Stimulated activated CD4-positive, alpha-beta T cell treated with anti-CD3 and anti-CD28 coated beads, Interleukin-4, amount 100 ng/mL, for 24 hours (primary cell): ENCODE results near the gene CPA1.
"Not testable (repeated sequence)": the region's sequence is repeated elsewhere in the genome, so short reads cannot be mapped to it uniquely, and the experiment has no call there.

Experiments
- DNase-seq: peaks from one replicate; pipeline ENCODE4 v3.0.0-alpha.2; 2020

The CPA1 gene

GRCh38 chr7:130374507-130374906, 5.8 kb upstream of the CPA1 start:
- DNase-seq: no peak

- DNase-seq: not testable (repeated sequence)
Measured at GRCh38 chr7:130376461-130376860, 3.8 kb upstream of the CPA1 start.

DNA sequence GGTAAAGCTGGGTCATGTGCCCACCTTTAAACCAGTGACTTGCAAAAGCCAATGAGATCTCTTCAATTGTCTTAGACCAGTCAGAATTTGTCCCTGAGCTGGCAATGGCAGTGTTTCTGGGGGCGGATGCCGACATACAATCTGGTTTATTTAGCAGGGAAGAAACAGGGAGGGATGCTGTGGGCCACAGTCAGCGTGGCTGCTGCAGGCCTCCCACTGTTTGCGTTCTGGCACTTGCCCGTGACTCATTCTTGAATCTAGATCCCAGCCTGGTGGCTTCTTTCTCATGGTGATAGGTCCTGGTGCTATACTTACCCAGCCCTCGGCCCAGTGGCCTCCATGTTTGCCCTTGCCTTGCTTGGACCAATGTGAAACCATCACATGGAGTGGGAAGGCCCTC, 3.1 kb upstream of the CPA1 start:
- no peak for DNase-seq

DNA sequence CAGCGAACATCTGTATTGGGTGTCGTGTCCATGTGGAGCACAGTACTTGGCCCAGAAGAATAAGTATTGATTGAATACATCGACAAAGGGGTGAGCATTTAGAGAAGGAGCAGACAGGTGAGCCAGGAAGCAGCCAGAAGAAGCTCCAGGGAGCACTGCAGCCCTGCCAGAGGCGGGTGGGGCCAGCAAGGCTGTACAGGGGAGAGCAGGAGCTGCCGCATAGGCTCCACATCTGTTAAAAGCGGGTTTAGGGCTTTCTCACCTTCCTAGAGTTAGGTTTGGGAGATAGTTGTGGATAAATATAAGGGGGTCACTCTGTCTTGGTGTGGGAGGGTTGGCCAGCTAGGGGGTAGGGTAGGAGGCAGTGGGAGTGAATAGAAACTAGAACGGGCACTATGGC, 1.3 kb upstream of the CPA1 start:
- no peak for DNase-seq

GRCh38 chr7:130379532-130379920, 768 bp upstream of the CPA1 start:
- no peak for DNase-seq

DNA sequence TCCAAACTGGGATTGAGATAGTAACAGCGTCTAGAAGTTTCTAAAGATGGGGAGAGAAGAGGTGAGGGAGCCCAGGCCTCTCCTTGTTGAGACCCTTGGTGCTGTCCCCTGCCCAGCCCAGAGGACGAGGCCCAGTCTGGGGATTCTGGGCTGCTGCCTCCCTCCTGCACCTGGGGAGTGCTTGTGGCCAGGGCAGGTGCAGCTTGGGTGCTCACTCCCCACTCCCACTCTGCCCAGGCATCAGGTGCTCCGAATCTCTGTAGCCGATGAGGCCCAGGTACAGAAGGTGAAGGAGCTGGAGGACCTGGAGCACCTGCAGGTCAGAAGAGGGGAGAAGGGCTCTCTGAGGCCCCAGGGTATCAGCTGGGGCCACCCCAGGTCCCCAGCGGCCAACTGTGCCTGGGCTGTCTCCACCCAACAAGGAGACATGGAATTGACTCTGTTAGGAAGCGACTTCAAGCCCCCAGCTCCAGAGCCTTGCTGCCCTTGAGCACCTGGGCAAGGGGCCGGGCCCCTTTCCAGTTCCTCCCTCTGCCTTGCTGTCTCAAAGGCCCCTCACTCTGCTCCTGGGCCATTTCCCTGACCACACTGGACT, 664 bp downstream of the CPA1 start:
- no peak for DNase-seq

- DNase-seq: no peak
Measured at GRCh38 chr7:130381468-130382312, 1.4 kb downstream of the CPA1 start.

- DNase-seq: no peak
Measured at GRCh38 chr7:130383187-130383980, 3.1 kb downstream of the CPA1 start.

- no peak for DNase-seq
Measured at GRCh38 chr7:130384371-130384801, 4.1 kb downstream of the CPA1 start.

DNA sequence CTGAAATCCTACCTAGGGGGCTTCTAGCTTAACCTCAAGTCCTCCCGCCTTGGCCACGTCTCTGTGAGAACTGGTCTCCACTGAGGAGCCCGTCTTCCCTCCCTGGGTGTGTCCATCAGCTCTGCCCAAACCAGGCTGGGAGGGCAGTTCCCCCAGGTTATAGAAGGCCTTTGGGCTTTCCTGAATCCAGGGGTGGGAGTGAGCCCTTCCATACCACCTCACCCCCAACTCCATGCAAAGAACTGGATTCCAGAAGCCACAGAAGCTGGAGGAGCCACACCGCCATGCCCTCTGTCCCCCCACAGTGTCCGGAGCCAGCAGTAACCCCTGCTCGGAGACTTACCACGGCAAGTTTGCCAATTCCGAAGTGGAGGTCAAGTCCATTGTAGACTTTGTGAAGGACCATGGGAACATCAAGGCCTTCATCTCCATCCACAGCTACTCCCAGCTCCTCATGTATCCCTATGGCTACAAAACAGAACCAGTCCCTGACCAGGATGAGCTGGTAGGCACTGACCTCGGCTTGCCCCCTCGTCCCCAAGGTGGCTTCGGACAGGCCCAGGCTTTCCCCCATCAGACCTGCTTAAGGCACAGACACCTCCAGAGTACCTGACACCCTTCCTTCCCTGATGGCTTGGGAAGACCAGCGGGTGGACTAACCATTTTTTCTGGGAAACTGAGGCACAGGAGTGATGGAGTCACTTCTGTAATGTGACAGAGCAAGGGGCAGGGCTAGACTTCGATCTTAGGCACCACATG, 4.7 kb downstream of the CPA1 start:
- no peak for DNase-seq

GRCh38 chr7:130385600-130386066, 5.3 kb downstream of the CPA1 start:
- no peak for DNase-seq

GRCh38 chr7:130386876-130387275, 6.6 kb downstream of the CPA1 start:
- no peak for DNase-seq

DNA sequence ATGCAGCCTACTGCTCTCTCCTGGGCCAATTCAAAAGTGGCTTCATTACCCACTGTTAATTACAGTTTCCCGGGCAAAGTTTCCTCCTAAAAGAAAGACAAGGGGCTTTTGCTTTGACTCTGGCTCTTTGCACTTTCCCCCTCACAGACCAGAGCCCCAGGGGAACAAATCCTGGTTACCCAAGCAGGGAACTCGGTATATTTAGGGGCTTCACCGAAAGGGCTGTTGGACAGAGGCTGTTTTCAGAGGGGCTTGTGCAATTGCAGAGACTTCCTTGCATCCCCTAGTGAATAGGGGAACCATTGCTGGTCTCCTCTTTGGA, 7.0 kb downstream of the CPA1 start:
- DNase-seq: no peak

DNA sequence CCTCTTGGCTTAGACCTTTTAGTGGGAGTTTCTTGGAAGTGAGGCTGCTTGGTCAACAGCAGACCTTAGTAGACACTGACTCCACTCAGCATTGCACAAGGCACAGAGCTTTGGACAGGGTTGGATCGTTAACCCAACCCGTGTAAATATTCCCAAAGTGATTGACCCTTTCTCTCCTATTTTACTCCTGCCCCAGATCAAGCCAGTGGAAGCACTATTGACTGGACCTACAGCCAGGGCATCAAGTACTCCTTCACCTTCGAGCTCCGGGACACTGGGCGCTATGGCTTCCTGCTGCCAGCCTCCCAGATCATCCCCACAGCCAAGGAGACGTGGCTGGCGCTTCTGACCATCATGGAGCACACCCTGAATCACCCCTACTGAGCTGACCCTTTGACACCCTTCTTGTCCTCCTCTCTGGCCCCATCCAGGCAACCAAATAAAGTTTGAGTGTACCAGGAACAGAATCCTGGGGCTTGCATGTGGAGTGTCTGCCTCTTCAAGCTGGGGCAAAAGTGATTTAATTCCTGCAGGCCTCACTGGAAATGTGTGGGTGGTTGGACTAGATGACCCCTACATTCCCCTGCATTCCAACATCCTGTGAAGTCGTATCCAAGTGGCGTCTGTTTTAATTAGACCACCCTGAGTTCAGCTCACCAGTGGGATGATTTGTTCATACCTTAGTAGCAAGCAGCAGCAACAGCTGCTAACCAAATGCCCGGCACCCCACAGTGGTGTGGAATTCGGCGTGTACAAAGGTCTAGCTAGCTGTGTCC, 7.5 kb downstream of the CPA1 start:
- DNase-seq: no peak

DNA sequence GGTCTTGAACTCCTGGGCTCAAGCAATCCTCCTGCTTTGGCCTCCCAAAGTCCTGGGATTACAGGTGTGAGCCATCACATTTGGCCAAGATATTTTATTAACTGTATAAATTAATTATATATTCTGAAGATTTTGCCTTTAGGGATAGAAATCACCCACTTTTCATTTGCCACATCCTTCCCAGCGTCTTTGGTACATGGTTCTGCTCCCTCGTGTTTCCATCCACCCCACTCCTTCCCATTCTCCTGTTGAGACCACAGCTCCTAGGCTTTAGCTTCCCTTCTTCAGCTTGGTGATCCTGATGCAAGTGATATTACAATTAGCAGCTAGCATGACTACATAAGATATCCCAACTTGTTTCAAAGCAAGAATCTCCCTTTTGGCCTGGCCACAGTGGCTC, 8.4 kb downstream of the CPA1 start:
- DNase-seq: no peak

DNA sequence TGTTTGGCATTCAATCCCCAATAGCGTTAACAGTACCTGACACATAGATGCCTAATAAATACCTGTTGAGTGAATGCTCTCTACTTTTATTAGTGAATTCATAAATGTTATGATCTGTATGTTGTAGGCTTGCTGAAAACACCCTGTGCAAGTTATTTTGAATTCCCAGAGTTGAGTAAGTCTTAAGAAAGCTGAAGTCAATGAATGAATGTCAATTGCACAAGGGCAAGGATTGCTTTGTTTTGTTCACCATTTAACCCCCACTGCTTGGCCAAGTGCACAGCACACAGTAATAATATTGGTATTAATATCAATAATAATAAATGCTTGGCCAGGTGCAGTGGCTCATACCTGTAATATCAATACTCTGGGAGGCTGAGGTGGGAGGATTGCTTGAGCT, 10.2 kb downstream of the CPA1 start:
- DNase-seq: no peak

DNA sequence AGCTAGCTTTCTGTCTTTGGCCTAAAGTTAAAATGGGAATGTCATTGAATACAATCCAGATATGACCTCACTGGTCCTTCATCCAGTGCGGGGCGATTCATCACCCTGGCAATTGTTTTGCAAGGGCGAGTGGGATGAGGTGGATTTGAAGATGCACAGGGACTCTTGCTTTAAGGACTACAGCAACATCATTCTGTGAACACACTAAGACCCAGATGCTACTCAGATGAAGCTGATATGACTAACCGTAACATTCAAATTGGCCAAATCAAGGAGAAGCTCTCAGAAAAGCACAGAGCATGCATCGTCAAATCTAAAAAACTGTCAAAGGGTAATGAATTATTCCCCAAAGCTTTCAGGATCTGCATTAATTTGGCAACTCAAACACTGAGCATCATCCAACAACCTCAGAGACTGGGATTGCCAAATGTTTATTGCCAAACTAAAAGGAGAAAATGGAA, 12.8 kb downstream of the CPA1 start:
- no peak for DNase-seq

- DNase-seq: no peak
Measured at GRCh38 chr7:130393841-130394411, 13.6 kb downstream of the CPA1 start.

DNA sequence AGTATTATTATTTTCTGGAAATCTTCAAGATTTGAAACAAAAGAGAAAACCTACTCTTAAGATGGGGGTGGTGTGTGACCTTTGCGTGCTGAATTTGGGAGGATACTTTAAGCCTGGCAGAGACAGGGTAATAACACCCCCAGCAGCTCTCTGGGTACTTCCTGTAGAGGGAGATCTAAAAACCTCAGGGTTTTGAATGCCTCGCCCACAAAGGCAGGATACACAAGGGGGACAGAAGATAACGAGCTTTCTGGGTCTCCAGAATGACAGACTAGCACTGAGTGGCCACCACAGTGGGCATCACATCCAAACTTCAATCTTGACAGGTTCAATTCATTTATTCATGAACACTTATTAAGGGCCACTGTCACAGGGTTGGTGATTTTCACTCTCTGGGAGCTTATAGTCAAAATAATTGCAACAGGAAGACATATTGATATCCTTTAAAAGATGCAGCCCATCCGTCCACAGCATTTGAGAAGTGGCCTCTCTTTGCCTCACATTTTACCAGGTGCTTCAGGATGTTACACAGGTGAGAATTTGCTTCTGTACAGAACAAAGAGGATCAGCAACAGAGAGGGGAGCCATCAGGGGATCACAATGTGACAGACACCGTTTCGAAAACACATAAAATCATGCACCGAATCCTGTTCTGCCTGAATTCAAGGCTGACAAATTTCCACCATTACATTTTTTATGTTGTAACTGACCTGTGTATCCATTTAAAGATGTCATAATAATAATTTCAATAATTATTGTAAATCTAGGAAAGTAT, 14.3 kb downstream of the CPA1 start:
- no peak for DNase-seq

DNA sequence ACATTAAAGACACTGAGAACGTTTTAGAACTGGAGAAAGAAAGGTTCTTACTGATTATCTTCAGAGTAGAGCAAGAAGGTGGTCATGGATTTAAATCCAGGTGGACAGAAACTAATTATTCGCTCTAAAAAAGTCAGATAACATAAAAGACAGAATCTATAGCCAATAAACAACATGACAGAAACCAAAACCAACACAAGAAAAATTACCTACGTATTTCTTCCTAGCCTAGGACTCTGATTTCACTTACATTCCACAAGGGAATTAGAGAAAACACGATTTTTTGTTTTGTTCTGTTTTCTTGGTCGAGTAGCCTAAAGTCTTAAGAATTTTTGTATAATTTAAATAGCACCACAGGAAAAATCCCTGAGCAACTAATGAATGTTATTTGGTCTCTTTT, 15.1 kb downstream of the CPA1 start:
- no peak for DNase-seq

GRCh38 chr7:130396109-130396508, 15.8 kb downstream of the CPA1 start:
- DNase-seq: no peak
